K562 (cell line): ENCODE results near the gene ECD. TPM values are rescaled to one million over a fixed set of nuclear protein-coding genes. Genes with fewer than 3 reads are reported as not detected.

ENCODE experiments used
- CCAR2 ChIP-seq: fragments of 200-400 bp; formaldehyde crosslinking; IDR thresholded peaks from 2 replicates; pipeline ENCODE4 v1.6.1; 2017; ENCODE audit warnings: mild to moderate bottlenecking, low read depth, low read length
- CTBP1 ChIP-seq: fragments of 450-650 bp; IDR thresholded peaks from 2 replicates; pipeline ENCODE4 v1.6.1; 2016; ENCODE audit warnings: borderline replicate concordance
- MYC ChIP-seq, 2 experiments: fragments of 250-450 bp in 1 of 2; sonication (Bioruptor Pico) in 1 of 2; IDR thresholded peaks; 2 replicates each; pipeline versions ENCODE4 v1.5.1 to v1.6.1; 2012 to 2021; ENCODE audit warnings: low read depth in 2 of 2, borderline replicate concordance in 1 of 2, improper control_type of control experiment in 1 of 2, low read length in 1 of 2, mild to moderate bottlenecking in 1 of 2, moderate library complexity in 1 of 2
- ZNF41 ChIP-seq: fragments of 250-450 bp; sonication (Bioruptor Pico); conservative IDR thresholded peaks from 2 replicates; pipeline ENCODE4 v1.4.0; 2020; ENCODE audit warnings: mild to moderate bottlenecking
- ZNF696 ChIP-seq: fragments of 250-450 bp; sonication (Bioruptor Pico); conservative IDR thresholded peaks from 2 replicates; pipeline ENCODE4 v1.4.0; 2020; ENCODE audit warnings: mild to moderate bottlenecking, moderate library complexity
- polyA plus RNA-seq, 8 experiments: library from polyadenylated mRNA; depleted of rRNA in 4 of 8; stranded (reverse) in 5 of 8; unstranded in 3 of 8; fragments of >200 nt; fragmentation: Nextera tagmentation in 2 of 8; fragmentation: Illumina TruSeq in 1 of 8; extraction: Ambion mirVana in 2 of 8; extraction: Trizol in 1 of 8; gene quantifications; 2 replicates each; pipeline versions ENCODE4 v1.2.1 to v1.2.3, GENCODE V29; 2011 to 2014; ENCODE audit warnings: inconsistent platforms in 1 of 8, missing spikeins in 1 of 8
- total RNA-seq, 7 experiments: library from RNA; depleted of rRNA in 6 of 7; stranded (reverse); fragments of >200 nt in 6 of 7; fragmentation: Illumina TruSeq in 2 of 7; extraction: Trizol in 2 of 7; gene quantifications; 2 replicates each; pipeline versions ENCODE4 v1.2.1 to v1.2.3, GENCODE V29; 2011 to 2021; ENCODE audit warnings: low replicate concordance in 1 of 7
- TF ChIP-seq, protein P1 (sequence below): fragments of 150-350 bp; IDR thresholded peaks from 2 replicates; pipeline ENCODE4 v1.6.1; 2014; ENCODE audit warnings: low read depth, mild to moderate bottlenecking, low read length, borderline replicate concordance
- TF ChIP-seq, protein P2 (sequence below), 2 experiments: fragments of 450-650 bp; conservative IDR thresholded peaks; 2 replicates each; pipeline ENCODE4 v1.6.1; 2017; ENCODE audit warnings: mild to moderate bottlenecking in 2 of 2, moderate library complexity in 2 of 2
- TF ChIP-seq, protein P3 (sequence below): fragments of 250-450 bp; sonication (Bioruptor Pico); IDR thresholded peaks from 2 replicates; pipeline ENCODE4 v1.8.0; 2021; ENCODE audit warnings: mild to moderate bottlenecking, moderate library complexity
- TF ChIP-seq, protein P4 (sequence below): fragments of 450-650 bp; formaldehyde crosslinking; IDR thresholded peaks from 2 replicates; pipeline ENCODE4 v1.4.0; 2020; ENCODE audit warnings: mild to moderate bottlenecking, moderate library complexity
- TF ChIP-seq, protein P5 (sequence below): fragments of 450-650 bp; IDR thresholded peaks from one replicate; pipeline ENCODE4 v1.6.1; 2018; ENCODE audit warnings: mild to moderate bottlenecking, moderate library complexity; ENCODE audit not compliant: partially characterized antibody
- TF ChIP-seq, protein P6 (sequence below): fragments of 250-450 bp; sonication (Bioruptor Pico); IDR thresholded peaks from 2 replicates; pipeline ENCODE4 v1.8.0; 2022; ENCODE audit warnings: moderate library complexity, mild to moderate bottlenecking, inconsistent platforms

Gene ECD
- total and polyA plus RNA-seq, 9 of the 15 experiments (the other 6 are each of a cell fraction or from before 2014, with no cell fraction given), result 33.5 to 79.9 (median 53.2) TPM

DNA sequence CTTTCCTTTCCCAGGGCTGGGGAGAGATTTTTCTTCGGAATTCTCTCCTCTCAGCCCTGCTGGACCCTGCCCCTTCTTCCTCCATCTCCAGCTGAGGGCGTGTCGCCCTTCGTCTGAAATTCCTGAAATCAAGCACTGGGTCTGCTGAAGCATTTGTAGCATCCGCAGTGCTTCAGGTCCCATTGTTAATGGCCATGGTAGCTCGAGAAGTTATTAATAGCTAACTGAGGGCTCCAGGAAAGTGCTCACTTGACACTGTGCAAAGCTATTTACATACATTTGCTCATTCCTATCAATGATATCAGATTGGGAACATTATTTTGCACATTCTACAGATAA is 626 bp upstream of the ECD start (continued):
- TF ChIP-seq, protein P1, sequence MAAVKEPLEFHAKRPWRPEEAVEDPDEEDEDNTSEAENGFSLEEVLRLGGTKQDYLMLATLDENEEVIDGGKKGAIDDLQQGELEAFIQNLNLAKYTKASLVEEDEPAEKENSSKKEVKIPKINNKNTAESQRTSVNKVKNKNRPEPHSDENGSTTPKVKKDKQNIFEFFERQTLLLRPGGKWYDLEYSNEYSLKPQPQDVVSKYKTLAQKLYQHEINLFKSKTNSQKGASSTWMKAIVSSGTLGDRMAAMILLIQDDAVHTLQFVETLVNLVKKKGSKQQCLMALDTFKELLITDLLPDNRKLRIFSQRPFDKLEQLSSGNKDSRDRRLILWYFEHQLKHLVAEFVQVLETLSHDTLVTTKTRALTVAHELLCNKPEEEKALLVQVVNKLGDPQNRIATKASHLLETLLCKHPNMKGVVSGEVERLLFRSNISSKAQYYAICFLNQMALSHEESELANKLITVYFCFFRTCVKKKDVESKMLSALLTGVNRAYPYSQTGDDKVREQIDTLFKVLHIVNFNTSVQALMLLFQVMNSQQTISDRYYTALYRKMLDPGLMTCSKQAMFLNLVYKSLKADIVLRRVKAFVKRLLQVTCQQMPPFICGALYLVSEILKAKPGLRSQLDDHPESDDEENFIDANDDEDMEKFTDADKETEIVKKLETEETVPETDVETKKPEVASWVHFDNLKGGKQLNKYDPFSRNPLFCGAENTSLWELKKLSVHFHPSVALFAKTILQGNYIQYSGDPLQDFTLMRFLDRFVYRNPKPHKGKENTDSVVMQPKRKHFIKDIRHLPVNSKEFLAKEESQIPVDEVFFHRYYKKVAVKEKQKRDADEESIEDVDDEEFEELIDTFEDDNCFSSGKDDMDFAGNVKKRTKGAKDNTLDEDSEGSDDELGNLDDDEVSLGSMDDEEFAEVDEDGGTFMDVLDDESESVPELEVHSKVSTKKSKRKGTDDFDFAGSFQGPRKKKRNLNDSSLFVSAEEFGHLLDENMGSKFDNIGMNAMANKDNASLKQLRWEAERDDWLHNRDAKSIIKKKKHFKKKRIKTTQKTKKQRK, result no peak
- TF ChIP-seq, protein P2, sequence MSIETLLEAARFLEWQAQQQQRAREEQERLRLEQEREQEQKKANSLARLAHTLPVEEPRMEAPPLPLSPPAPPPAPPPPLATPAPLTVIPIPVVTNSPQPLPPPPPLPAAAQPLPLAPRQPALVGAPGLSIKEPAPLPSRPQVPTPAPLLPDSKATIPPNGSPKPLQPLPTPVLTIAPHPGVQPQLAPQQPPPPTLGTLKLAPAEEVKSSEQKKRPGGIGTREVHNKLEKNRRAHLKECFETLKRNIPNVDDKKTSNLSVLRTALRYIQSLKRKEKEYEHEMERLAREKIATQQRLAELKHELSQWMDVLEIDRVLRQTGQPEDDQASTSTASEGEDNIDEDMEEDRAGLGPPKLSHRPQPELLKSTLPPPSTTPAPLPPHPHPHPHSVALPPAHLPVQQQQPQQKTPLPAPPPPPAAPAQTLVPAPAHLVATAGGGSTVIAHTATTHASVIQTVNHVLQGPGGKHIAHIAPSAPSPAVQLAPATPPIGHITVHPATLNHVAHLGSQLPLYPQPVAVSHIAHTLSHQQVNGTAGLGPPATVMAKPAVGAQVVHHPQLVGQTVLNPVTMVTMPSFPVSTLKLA (conservative IDR thresholded peaks at IDR 0.05), result no peak
- TF ChIP-seq ZNF41 (CRISPR knock-in tag) (no peak), CTBP1 (peak; percentile 81; the same call in 1 of the 2 replicates), MYC (IDR thresholded peaks at IDR 0.05; ENCODE audit: low read depth, low read length) (no peak), MYC (CRISPR knock-in tag; IDR thresholded peaks at IDR 0.05; ENCODE audit: borderline replicate concordance, low read depth) (no peak), CCAR2 (no peak), ZNF696 (CRISPR knock-in tag) (no peak)
- TF ChIP-seq, protein P3, sequence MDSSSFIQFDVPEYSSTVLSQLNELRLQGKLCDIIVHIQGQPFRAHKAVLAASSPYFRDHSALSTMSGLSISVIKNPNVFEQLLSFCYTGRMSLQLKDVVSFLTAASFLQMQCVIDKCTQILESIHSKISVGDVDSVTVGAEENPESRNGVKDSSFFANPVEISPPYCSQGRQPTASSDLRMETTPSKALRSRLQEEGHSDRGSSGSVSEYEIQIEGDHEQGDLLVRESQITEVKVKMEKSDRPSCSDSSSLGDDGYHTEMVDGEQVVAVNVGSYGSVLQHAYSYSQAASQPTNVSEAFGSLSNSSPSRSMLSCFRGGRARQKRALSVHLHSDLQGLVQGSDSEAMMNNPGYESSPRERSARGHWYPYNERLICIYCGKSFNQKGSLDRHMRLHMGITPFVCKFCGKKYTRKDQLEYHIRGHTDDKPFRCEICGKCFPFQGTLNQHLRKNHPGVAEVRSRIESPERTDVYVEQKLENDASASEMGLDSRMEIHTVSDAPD (CRISPR knock-in tag), result no peak
- TF ChIP-seq, protein P4, sequence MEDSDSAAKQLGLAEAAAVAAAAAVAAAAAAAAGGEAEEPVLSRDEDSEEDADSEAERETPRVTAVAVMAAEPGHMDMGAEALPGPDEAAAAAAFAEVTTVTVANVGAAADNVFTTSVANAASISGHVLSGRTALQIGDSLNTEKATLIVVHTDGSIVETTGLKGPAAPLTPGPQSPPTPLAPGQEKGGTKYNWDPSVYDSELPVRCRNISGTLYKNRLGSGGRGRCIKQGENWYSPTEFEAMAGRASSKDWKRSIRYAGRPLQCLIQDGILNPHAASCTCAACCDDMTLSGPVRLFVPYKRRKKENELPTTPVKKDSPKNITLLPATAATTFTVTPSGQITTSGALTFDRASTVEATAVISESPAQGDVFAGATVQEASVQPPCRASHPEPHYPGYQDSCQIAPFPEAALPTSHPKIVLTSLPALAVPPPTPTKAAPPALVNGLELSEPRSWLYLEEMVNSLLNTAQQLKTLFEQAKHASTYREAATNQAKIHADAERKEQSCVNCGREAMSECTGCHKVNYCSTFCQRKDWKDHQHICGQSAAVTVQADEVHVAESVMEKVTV, result no peak
- TF ChIP-seq, protein P5, sequence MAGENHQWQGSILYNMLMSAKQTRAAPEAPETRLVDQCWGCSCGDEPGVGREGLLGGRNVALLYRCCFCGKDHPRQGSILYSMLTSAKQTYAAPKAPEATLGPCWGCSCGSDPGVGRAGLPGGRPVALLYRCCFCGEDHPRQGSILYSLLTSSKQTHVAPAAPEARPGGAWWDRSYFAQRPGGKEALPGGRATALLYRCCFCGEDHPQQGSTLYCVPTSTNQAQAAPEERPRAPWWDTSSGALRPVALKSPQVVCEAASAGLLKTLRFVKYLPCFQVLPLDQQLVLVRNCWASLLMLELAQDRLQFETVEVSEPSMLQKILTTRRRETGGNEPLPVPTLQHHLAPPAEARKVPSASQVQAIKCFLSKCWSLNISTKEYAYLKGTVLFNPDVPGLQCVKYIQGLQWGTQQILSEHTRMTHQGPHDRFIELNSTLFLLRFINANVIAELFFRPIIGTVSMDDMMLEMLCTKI, result no peak
- TF ChIP-seq, protein P6, sequence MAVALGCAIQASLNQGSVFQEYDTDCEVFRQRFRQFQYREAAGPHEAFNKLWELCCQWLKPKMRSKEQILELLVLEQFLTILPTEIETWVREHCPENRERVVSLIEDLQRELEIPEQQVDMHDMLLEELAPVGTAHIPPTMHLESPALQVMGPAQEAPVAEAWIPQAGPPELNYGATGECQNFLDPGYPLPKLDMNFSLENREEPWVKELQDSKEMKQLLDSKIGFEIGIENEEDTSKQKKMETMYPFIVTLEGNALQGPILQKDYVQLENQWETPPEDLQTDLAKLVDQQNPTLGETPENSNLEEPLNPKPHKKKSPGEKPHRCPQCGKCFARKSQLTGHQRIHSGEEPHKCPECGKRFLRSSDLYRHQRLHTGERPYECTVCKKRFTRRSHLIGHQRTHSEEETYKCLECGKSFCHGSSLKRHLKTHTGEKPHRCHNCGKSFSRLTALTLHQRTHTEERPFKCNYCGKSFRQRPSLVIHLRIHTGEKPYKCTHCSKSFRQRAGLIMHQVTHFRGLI (CRISPR knock-in tag), result no peak
